A549 (cell line): ENCODE results near the gene ADCY1. TPM values are rescaled to one million over a fixed set of nuclear protein-coding genes. Genes with fewer than 3 reads are reported as not detected.

Experiments
- ATAC-seq, 2 experiments: fragments of 200-7000 bp in 1 of 2; fragments of >200 bp in 1 of 2; cut with Nextera tagmentation in 1 of 2; cut with Tn5 transposase in 1 of 2; 3 replicates each; pipeline versions ENCODE4 v1.8.0 to v1.9.1; 2018 to 2020; ENCODE audit warnings: mild to moderate bottlenecking in 1 of 2, moderate library complexity in 1 of 2
- CTCF ChIA-PET: fragments of 300-600 bp; sonication (Branson Sonifier 250); formaldehyde crosslinking; extraction: SDS; loops from one replicate; lab custom pipeline; 2021; ENCODE audit warnings: antibody characterized with exemption, inconsistent platforms; lab: Yijun Ruan, JAX
- POLR2A ChIA-PET: fragments of 350-600 bp; formaldehyde crosslinking; extraction: SDS; loops from one replicate; lab custom pipeline; 2021; ENCODE audit warnings: antibody characterized with exemption, inconsistent platforms; lab: Yijun Ruan, JAX
- DNase-seq, 2 experiments: peaks; one replicate each; pipeline versions ENCODE4 v3.0.0 to v3.0.0-alpha.2; 2011 to 2016; ENCODE audit warnings: low read depth in 1 of 2, low spot score in 1 of 2
- FAIRE-seq: peaks from 2 replicates; lab custom pipeline; 2011; peaks lifted over from hg19 to GRCh38; lab: Jason Lieb, UNC
- H3K27ac ChIP-seq, 2 experiments: fragments of >200 bp; sonication (Bioruptor Twin); formaldehyde crosslinking; 3 replicates each; pipeline ENCODE4 v1.5.1; 2016 to 2017
- H3K4me1 ChIP-seq: fragments of >200 bp; sonication (Bioruptor Twin); formaldehyde crosslinking; 3 replicates; pipeline ENCODE4 v1.6.1; 2016
- H3K4me2 ChIP-seq: fragments of >200 bp; sonication (Bioruptor Twin); formaldehyde crosslinking; 3 replicates; pipeline ENCODE4 v1.6.1; 2016
- H3K4me3 ChIP-seq: fragments of >200 bp; sonication (Bioruptor Twin); formaldehyde crosslinking; 3 replicates; pipeline ENCODE4 v1.5.1; 2016
- H3K9me3 ChIP-seq: fragments of >200 bp; sonication (Bioruptor Twin); formaldehyde crosslinking; 3 replicates; pipeline ENCODE4 v1.6.1; 2016
- ATOH8 ChIP-seq: fragments of 250-450 bp; sonication (Bioruptor Pico); IDR thresholded peaks from 2 replicates; pipeline ENCODE4 v1.5.0; 2020; ENCODE audit warnings: low read depth, mild to moderate bottlenecking, moderate library complexity
- BCL3 ChIP-seq: fragments of >200 bp; sonication (Bioruptor Twin); formaldehyde crosslinking; IDR thresholded peaks from 3 replicates; pipeline ENCODE4 v1.6.1; 2016
- BHLHE40 ChIP-seq: IDR thresholded peaks from 2 replicates; pipeline ENCODE4 v1.6.1; 2012; ENCODE audit warnings: low read depth, low read length, inconsistent platforms
- CBX8 ChIP-seq: fragments of 200-600 bp; sonication (generic); IDR thresholded peaks from 2 replicates; pipeline ENCODE4 v1.6.1; 2016
- CHD4 ChIP-seq: fragments of 200-600 bp; sonication (generic); IDR thresholded peaks from 2 replicates; pipeline ENCODE4 v1.6.1; 2016; ENCODE audit warnings: antibody characterized with exemption, mild to moderate bottlenecking, borderline replicate concordance
- EHF ChIP-seq: fragments of 250-450 bp; sonication (Bioruptor Pico); IDR thresholded peaks from 2 replicates; pipeline ENCODE4 v1.5.0; 2020; ENCODE audit warnings: mild to moderate bottlenecking
- FOXS1 ChIP-seq: fragments of 250-450 bp; sonication (Bioruptor Pico); IDR thresholded peaks from 2 replicates; pipeline ENCODE4 v1.5.0; 2020; ENCODE audit warnings: mild to moderate bottlenecking, moderate library complexity
- GATA3 ChIP-seq: IDR thresholded peaks from 2 replicates; pipeline ENCODE4 v1.6.1; 2012; ENCODE audit warnings: borderline replicate concordance
- HOXB13 ChIP-seq: fragments of 250-450 bp; sonication (Bioruptor Pico); IDR thresholded peaks from 2 replicates; pipeline ENCODE4 v1.5.0; 2020; ENCODE audit warnings: low read depth, mild to moderate bottlenecking, moderate library complexity
- JUN ChIP-seq, 2 experiments: fragments of >200 bp; sonication (Bioruptor Twin); formaldehyde crosslinking; IDR thresholded peaks; 2 replicates in 1 of 2; 3 replicates in 1 of 2; pipeline ENCODE4 v1.6.1; 2016 to 2017
- KDM5A ChIP-seq: fragments of 200-600 bp; sonication (generic); IDR thresholded peaks from 2 replicates; pipeline ENCODE4 v1.6.1; 2016; ENCODE audit warnings: antibody characterized with exemption, mild to moderate bottlenecking
- MAX ChIP-seq: IDR thresholded peaks from 2 replicates; pipeline ENCODE4 v1.6.1; 2012
- MYC ChIP-seq: IDR thresholded peaks from 2 replicates; pipeline ENCODE4 v1.6.1; 2012; ENCODE audit warnings: mild to moderate bottlenecking, inconsistent platforms, low read length, improper control_type of control experiment, borderline replicate concordance
- PBX3 ChIP-seq: IDR thresholded peaks from 2 replicates; pipeline ENCODE4 v1.6.1; 2012
- POLR2A ChIP-seq: IDR thresholded peaks from 2 replicates; pipeline ENCODE4 v1.6.1; 2012; ENCODE audit warnings: mild to moderate bottlenecking, low read length
- RFX5 ChIP-seq: fragments of 450-650 bp; IDR thresholded peaks from 2 replicates; pipeline ENCODE4 v1.7.1; 2014; ENCODE audit warnings: antibody characterized with exemption, mild to moderate bottlenecking, moderate library complexity
- RNF2 ChIP-seq: fragments of 200-600 bp; sonication (generic); IDR thresholded peaks from 2 replicates; pipeline ENCODE4 v1.6.1; 2016; ENCODE audit warnings: low read depth, mild to moderate bottlenecking, antibody characterized with exemption, moderate library complexity, borderline replicate concordance
- TFCP2L1 ChIP-seq: fragments of 250-450 bp; sonication (Bioruptor Pico); IDR thresholded peaks from 2 replicates; pipeline ENCODE4 v1.5.0; 2021; ENCODE audit warnings: mild to moderate bottlenecking
- ZSCAN20 ChIP-seq: fragments of 250-450 bp; sonication (Bioruptor Pico); IDR thresholded peaks from 2 replicates; pipeline ENCODE4 v1.8.0; 2022; ENCODE audit warnings: mild to moderate bottlenecking, moderate library complexity
- WGBS: methylation state at CpG from one replicate; pipeline ENCODE4 v1.1.6; 2017; ENCODE audit errors: missing lambda C conversion rate; 5-methylcytosine and 5-hydroxymethylcytosine counted together
- polyA plus RNA-seq, 4 experiments: library from polyadenylated mRNA; depleted of rRNA in 3 of 4; stranded (reverse); fragments of >200 nt; fragmentation: RNase III in 1 of 4; extraction: RNeasy Plus Mini Kit Qiagen cat#74134 plus additional on column Dnase treatment in 1 of 4; gene quantifications; 2 replicates in 3 of 4; 3 replicates in 1 of 4; pipeline ENCODE4 v1.2.3, GENCODE V29; 2011 to 2017
- TF ChIP-seq, protein P1 (sequence below): fragments of 250-450 bp; sonication (Bioruptor Pico); IDR thresholded peaks from 2 replicates; pipeline ENCODE4 v1.5.0; 2021; ENCODE audit warnings: mild to moderate bottlenecking, moderate library complexity, borderline replicate concordance
- TF ChIP-seq, protein P2 (sequence below): fragments of >200 bp; sonication (Bioruptor Twin); formaldehyde crosslinking; IDR thresholded peaks from 2 replicates; pipeline ENCODE4 v1.6.1; 2016

The ADCY1 gene
- polyA plus RNA-seq, 2 of the 4 experiments (the other 2 are of a cell fraction) = 1.3 to 1.7 TPM

DNA sequence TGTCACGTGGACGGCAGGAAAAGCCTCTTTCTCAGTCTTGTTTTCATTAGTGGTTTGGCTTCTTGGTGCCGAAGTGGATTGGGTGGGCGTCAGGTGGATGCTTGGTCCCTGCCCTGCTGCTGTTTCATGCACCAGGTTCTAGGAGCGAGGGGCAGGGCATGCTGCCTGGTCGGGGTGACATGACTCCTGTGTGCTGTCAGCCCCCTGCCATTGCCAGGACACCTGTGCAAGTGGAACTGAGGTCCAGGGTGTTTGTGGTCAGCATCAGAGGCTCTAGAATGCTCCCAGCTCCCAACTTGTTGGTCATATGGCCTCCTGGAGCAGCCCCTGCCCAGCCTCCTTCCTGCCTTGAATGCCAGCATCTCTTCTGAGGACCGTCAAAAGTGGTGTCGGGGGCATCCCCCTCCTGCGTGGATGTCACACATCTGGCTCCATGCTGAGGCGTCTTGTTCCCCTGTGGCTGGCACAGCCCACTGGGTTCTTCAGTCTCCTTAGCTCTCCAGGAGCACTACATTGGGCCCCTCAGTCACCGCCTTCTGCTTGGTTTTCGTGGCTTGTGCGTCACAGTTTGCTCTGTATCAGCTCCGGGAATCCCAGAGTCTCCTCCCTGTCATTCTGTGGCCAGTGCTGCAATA is 24.8 kb downstream of the ADCY1 start:
- Histone ChIP-seq H3K4me3 (no peak overlapping the region), H3K27ac (no peak overlapping the region), H3K4me2 (no peak overlapping the region), H3K9me3 (no peaks in the 10 kb centered on the region), H3K4me1 (no peaks in the 10 kb centered on the region)
- TF ChIP-seq POLR2A (no peak), TFCP2L1 (CRISPR knock-in tag) (no peak), GATA3 (no peak), PBX3 (no peak), BHLHE40 (no peak), RFX5 (no peak), CBX8 (no peak), ZSCAN20 (CRISPR knock-in tag) (no peak), MYC (no peak), MAX (no peak), CHD4 (no peak), JUN (IDR thresholded peaks at IDR 0.05) (no peak), HOXB13 (no peak)
- TF ChIP-seq, protein P1, sequence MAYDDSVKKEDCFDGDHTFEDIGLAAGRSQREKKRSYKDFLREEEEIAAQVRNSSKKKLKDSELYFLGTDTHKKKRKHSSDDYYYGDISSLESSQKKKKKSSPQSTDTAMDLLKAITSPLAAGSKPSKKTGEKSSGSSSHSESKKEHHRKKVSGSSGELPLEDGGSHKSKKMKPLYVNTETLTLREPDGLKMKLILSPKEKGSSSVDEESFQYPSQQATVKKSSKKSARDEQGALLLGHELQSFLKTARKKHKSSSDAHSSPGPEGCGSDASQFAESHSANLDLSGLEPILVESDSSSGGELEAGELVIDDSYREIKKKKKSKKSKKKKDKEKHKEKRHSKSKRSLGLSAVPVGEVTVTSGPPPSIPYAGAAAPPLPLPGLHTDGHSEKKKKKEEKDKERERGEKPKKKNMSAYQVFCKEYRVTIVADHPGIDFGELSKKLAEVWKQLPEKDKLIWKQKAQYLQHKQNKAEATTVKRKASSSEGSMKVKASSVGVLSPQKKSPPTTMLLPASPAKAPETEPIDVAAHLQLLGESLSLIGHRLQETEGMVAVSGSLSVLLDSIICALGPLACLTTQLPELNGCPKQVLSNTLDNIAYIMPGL = no peak
- ChIA-PET POLR2A (no interaction called here), CTCF (interaction anchor here (0.8 kb wide), 1 partner anchor 19 kb away, joined by 3 read pairs; no protein-coding TSS in a partner anchor)
- FAIRE-seq (no peak), ATAC-seq (no peak), DNase-seq (no peak)
- 54% methylated on average over 13 of the region's 14 CpGs for WGBS

- FAIRE-seq = no peak
- no peak overlapping the region for H3K27ac ChIP-seq
- H3K4me3 ChIP-seq = no peak overlapping the region
- WGBS = 54% methylated on average over 9 of the region's 10 CpGs
- TF ChIP-seq RNF2 = no peak
- ChIA-PET POLR2A (no interaction called here), CTCF (no interaction called here)
- no peak overlapping the region for H3K4me2 ChIP-seq
- ATAC-seq = no peak
- H3K9me3 ChIP-seq = no peaks in the 10 kb centered on the region
- no peak for DNase-seq
- H3K4me1 ChIP-seq = no peaks in the 10 kb centered on the region
Measured at GRCh38 chr7:45599851-45600706, 25.9 kb downstream of the ADCY1 start.

- Histone ChIP-seq H3K27ac (no peak overlapping the region), H3K4me3 (no peak overlapping the region), H3K4me1 (no peaks in the 10 kb centered on the region), H3K9me3 (no peaks in the 10 kb centered on the region), H3K4me2 (no peak overlapping the region)
- FAIRE-seq (no peak), DNase-seq (no peak), ATAC-seq (no peak)
- POLR2A ChIA-PET = no interaction called here
- WGBS = 62% methylated on average over 4 of the region's 4 CpGs
- TF ChIP-seq, protein P2, sequence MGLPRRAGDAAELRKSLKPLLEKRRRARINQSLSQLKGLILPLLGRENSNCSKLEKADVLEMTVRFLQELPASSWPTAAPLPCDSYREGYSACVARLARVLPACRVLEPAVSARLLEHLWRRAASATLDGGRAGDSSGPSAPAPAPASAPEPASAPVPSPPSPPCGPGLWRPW = no peak
- TF ChIP-seq EHF (no peak), FOXS1 (CRISPR knock-in tag) (no peak), BCL3 (no peak), ATOH8 (CRISPR knock-in tag) (no peak), KDM5A (no peak)
- CTCF ChIA-PET = no interaction called here
Measured at GRCh38 chr7:45601094-45601493, 26.9 kb downstream of the ADCY1 start.
